Spinal cord (tissue), 10 donors: Measurements from ENCODE around the gene RECK. TPM values are rescaled to one million over a fixed set of nuclear protein-coding genes. Genes with fewer than 3 reads are reported as not detected.

Experiments
- DNase-seq, 6 donors: peaks; one replicate each; pipeline versions ENCODE4 v3.0.0 to v3.0.0-alpha.2; 2013 to 2015; ENCODE audit warnings: low spot score in 6 of 6, low read depth in 4 of 6
- H3K27ac ChIP-seq: one replicate; pipeline ENCODE4 v1.5.1; 2013; ENCODE audit warnings: low read depth, low read length, control low read depth
- H3K27me3 ChIP-seq: one replicate; pipeline ENCODE4 v1.6.1; 2013; ENCODE audit warnings: low read length; ENCODE audit not compliant: control insufficient read depth, insufficient read depth
- H3K36me3 ChIP-seq: one replicate; pipeline ENCODE4 v1.6.1; 2013; ENCODE audit warnings: low read length; ENCODE audit not compliant: control insufficient read depth, insufficient read depth
- H3K4me1 ChIP-seq: one replicate; pipeline ENCODE4 v1.6.1; 2013; ENCODE audit warnings: low read length; ENCODE audit not compliant: control insufficient read depth, insufficient read depth
- H3K4me3 ChIP-seq: one replicate; pipeline ENCODE4 v1.5.1; 2013; ENCODE audit warnings: low read depth, low read length, control low read depth
- H3K9me3 ChIP-seq: one replicate; pipeline ENCODE4 v1.6.1; 2013; ENCODE audit warnings: low read length; ENCODE audit not compliant: control insufficient read depth, insufficient read depth
- WGBS: methylation state at CpG from one replicate; pipeline ENCODE4 v1.1.5; 2013; ENCODE audit warnings: missing lambda C conversion rate; ENCODE audit not compliant: insufficient coverage; 5-methylcytosine and 5-hydroxymethylcytosine counted together
- polyA plus RNA-seq, 2 donors: library from polyadenylated mRNA; unstranded; fragments of 120-200 nt; gene quantifications; one replicate each; pipeline ENCODE4 v1.2.1, GENCODE V29; 2013; ENCODE audit not compliant: insufficient read length in 2 of 2
- total RNA-seq, 2 donors: library from RNA; depleted of rRNA in 1 of 2; stranded (reverse); fragments of 120-200 nt in 1 of 2; fragments of >200 nt in 1 of 2; gene quantifications; one replicate each; pipeline versions ENCODE4 v1.2.3 to v1.2.4, GENCODE V29; 2013 to 2014
- donor health status: healthy.

Gene RECK
- total and polyA plus RNA-seq, 4 donors = 10.9 to 19.4 (median 17.3) TPM

- peak in 1 of 6 donors; percentile 44 for DNase-seq
- Histone ChIP-seq H3K27me3 (no peaks in the 10 kb centered on the region), H3K36me3 (no peaks in the 10 kb centered on the region), H3K27ac (no peak overlapping the region), H3K9me3 (no peaks in the 10 kb centered on the region), H3K4me3 (peak overlapping the region; percentile 79), H3K4me1 (peaks cover 10% of the 10 kb centered on the region)
- WGBS = 23% methylated on average over 11 of the region's 20 CpGs
Measured at GRCh38 chr9:36036253-36036779, 397 bp upstream of the RECK start.

- Histone ChIP-seq H3K4me3 (peak overlapping the region; percentile 79), H3K4me1 (peaks cover 10% of the 10 kb centered on the region), H3K27me3 (no peaks in the 10 kb centered on the region), H3K27ac (peak overlapping the region; percentile 82), H3K36me3 (no peaks in the 10 kb centered on the region), H3K9me3 (no peaks in the 10 kb centered on the region)
- peak; percentile 8 to 70 (median 34) for DNase-seq
- WGBS = 1% methylated on average over 12 of the region's 18 CpGs
Measured at GRCh38 chr9:36037549-36038122, 923 bp downstream of the RECK start.

- Histone ChIP-seq H3K9me3 (peaks cover 4% of the 10 kb centered on the region), H3K36me3 (no peaks in the 10 kb centered on the region), H3K27me3 (no peaks in the 10 kb centered on the region), H3K4me3 (peak overlapping the region; percentile 79), H3K4me1 (peaks cover 10% of the 10 kb centered on the region), H3K27ac (peak overlapping the region; percentile 2)
- DNase-seq = no peak
- WGBS = no CpG with 5 or more reads among the region's 1 CpG
Measured at GRCh38 chr9:36039121-36039520, 2.4 kb downstream of the RECK start.

GRCh38 chr9:36039696-36040095 lies 3.0 kb downstream of the RECK start:
- Histone ChIP-seq H3K4me1 (peaks cover 10% of the 10 kb centered on the region), H3K27ac (peak overlapping the region; percentile 2), H3K9me3 (peaks cover 4% of the 10 kb centered on the region), H3K27me3 (no peaks in the 10 kb centered on the region), H3K4me3 (no peak overlapping the region), H3K36me3 (no peaks in the 10 kb centered on the region)
- no CpG with 5 or more reads among the region's 1 CpG for WGBS
- DNase-seq = no peak

GRCh38 chr9:36040271-36040925 lies 3.7 kb downstream of the RECK start:
- no peaks in the 10 kb centered on the region for H3K36me3 ChIP-seq
- 84% methylated on average over 1 of the region's 1 CpG for WGBS

GRCh38 chr9:36041506-36041905 lies 4.8 kb downstream of the RECK start:
- DNase-seq = no peak
- Histone ChIP-seq H3K4me3 (no peak overlapping the region), H3K9me3 (peaks cover 4% of the 10 kb centered on the region), H3K27me3 (no peaks in the 10 kb centered on the region), H3K27ac (no peak overlapping the region), H3K36me3 (no peaks in the 10 kb centered on the region), H3K4me1 (peaks cover 5% of the 10 kb centered on the region)
- WGBS = 70% methylated on average over 1 of the region's 1 CpG

More at GRCh38 chr9:36040271-36040925, 3.7 kb downstream of the RECK start:
- H3K4me1 ChIP-seq = peaks cover 10% of the 10 kb centered on the region
- H3K9me3 ChIP-seq = peaks cover 4% of the 10 kb centered on the region
- H3K27ac ChIP-seq = no peak overlapping the region
- H3K27me3 ChIP-seq = no peaks in the 10 kb centered on the region
- H3K4me3 ChIP-seq = no peak overlapping the region
- DNase-seq = no peak

GRCh38 chr9:36045610-36046009 lies 8.9 kb downstream of the RECK start:
- Histone ChIP-seq H3K4me3 (no peak overlapping the region), H3K36me3 (no peaks in the 10 kb centered on the region), H3K9me3 (peaks cover 4% of the 10 kb centered on the region), H3K27me3 (no peaks in the 10 kb centered on the region), H3K4me1 (no peaks in the 10 kb centered on the region), H3K27ac (no peak overlapping the region)
- WGBS = 60% methylated on average over 1 of the region's 2 CpGs
- DNase-seq = no peak

- Histone ChIP-seq H3K4me3 (no peak overlapping the region), H3K4me1 (no peaks in the 10 kb centered on the region), H3K27me3 (no peaks in the 10 kb centered on the region), H3K9me3 (peaks cover 4% of the 10 kb centered on the region), H3K36me3 (no peaks in the 10 kb centered on the region), H3K27ac (no peak overlapping the region)
- no CpG with 5 or more reads among the region's 2 CpGs for WGBS
- DNase-seq = no peak
Measured at GRCh38 chr9:36046923-36047322, 10.2 kb downstream of the RECK start.

GRCh38 chr9:36049408-36049807 lies 12.7 kb downstream of the RECK start:
- no peak for DNase-seq
- H3K27me3 ChIP-seq = no peaks in the 10 kb centered on the region
- H3K4me1 ChIP-seq = no peaks in the 10 kb centered on the region
- no peak overlapping the region for H3K27ac ChIP-seq
- no peaks in the 10 kb centered on the region for H3K36me3 ChIP-seq
- H3K4me3 ChIP-seq = no peak overlapping the region
- 68% methylated on average over 2 of the region's 4 CpGs for WGBS
- H3K9me3 ChIP-seq = no peaks in the 10 kb centered on the region

GRCh38 chr9:36050476-36050875 lies 13.8 kb downstream of the RECK start:
- Histone ChIP-seq H3K27ac (no peak overlapping the region), H3K27me3 (no peaks in the 10 kb centered on the region), H3K4me1 (no peaks in the 10 kb centered on the region), H3K36me3 (no peaks in the 10 kb centered on the region), H3K4me3 (no peak overlapping the region), H3K9me3 (no peaks in the 10 kb centered on the region)
- 94% methylated on average over 3 of the region's 3 CpGs for WGBS
- DNase-seq = no peak
